ENCODE results near the gene SPSB2.
"Not testable (repeated sequence)": the region's sequence is repeated elsewhere in the genome, so short reads cannot be mapped to it uniquely, and the experiment has no call there.

SPSB2 gene

DNA sequence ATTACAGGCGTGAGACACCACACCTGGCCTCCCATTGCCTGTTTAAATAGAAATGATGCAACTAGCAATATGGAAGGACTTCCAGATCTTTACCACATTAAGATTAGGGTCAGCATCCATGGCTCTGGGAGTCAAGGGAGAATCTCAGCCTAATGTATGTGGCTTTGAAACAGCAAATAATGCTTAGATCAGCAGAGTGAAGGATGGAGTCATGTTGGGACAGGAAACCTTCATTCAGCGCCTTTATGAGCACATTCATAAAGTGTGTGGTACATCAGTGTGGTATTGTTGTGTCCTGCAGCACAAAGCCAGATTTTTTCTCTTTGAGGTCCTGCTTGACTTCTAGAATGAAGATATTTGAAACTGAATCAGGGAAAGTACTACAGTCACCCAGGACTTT, 15.3 kb upstream of the SPSB2 start:
- no peak for DNase-seq (ENCODE audit: low spot score)
- in situ Hi-C loops (cut with MboI; ENCODE audit: low pct_unique_long_range_greater_than_20kb, low sequenced_read_pairs, unreplicated experiment) = no loop called here
- TF ChIP-seq, protein P1, sequence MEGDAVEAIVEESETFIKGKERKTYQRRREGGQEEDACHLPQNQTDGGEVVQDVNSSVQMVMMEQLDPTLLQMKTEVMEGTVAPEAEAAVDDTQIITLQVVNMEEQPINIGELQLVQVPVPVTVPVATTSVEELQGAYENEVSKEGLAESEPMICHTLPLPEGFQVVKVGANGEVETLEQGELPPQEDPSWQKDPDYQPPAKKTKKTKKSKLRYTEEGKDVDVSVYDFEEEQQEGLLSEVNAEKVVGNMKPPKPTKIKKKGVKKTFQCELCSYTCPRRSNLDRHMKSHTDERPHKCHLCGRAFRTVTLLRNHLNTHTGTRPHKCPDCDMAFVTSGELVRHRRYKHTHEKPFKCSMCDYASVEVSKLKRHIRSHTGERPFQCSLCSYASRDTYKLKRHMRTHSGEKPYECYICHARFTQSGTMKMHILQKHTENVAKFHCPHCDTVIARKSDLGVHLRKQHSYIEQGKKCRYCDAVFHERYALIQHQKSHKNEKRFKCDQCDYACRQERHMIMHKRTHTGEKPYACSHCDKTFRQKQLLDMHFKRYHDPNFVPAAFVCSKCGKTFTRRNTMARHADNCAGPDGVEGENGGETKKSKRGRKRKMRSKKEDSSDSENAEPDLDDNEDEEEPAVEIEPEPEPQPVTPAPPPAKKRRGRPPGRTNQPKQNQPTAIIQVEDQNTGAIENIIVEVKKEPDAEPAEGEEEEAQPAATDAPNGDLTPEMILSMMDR (IDR thresholded peaks at IDR 0.05; ENCODE audit: extremely low read depth, insufficient read depth, missing control alignments) = no peak

DNA sequence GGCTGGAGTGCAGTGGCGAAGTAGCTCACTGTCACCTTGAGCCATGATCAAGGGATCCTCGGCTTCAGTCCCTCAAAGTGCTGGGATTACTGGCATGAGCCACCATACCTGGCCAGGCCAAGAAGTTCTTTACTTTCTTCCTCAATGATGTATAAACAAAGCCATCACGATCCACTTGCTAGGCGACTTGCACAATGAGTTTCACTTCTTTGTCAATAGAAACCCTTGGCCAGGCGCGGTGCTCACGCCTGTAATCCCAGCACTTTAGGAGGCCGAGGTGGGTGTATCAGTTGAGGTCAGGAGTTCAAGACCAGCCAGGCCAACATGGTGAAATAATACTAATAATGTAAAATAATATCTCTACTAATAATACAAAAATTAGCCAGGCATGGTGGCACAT, 14.4 kb upstream of the SPSB2 start:
- DNase-seq (ENCODE audit: low spot score) = no peak
- in situ Hi-C loops (cut with MboI; ENCODE audit: low pct_unique_long_range_greater_than_20kb, low sequenced_read_pairs, unreplicated experiment) = no loop called here
- TF ChIP-seq, protein P1 (IDR thresholded peaks at IDR 0.05; ENCODE audit: extremely low read depth, insufficient read depth, missing control alignments) = no peak

DNA sequence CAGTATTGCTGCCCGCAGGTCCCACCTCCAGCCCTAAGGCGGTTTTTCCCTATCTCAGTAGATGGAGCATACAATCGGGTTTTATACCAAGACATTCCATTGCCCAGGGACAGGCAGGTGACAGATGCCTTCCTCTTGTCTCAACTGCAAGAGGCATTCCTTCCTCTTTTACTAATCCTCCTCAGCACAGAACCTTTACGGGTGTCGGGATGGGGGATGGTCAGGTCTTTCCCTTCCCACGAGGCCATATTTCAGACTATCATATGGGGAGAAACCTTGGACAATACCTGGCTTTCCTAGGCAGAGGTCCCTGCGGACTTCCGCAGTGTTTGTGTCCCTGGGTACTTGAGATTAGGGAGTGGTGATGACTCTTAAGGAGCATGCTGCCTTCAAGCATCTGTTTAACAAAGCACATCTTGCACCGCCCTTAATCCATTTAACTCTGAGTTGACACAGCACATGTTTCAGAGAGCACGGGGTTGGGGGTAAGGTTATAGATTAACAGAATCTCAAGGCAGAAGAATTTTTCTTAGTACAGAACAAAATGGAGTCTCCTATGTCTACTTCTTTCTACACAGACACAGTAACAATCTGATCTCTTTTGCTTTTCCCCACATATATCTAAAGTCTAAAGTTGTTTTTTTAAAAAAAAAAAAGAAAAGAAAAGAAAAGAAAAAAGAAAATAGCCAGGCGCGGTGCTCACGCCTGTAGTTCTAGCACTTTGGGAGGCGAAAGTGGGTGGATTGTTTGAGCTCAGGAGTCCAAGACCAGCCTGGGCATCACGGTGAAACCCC, 13.3 kb upstream of the SPSB2 start:
- in situ Hi-C loops (cut with MboI; ENCODE audit: low pct_unique_long_range_greater_than_20kb, low sequenced_read_pairs, unreplicated experiment); DNase-seq (ENCODE audit: low spot score): not testable (repeated sequence)

DNA sequence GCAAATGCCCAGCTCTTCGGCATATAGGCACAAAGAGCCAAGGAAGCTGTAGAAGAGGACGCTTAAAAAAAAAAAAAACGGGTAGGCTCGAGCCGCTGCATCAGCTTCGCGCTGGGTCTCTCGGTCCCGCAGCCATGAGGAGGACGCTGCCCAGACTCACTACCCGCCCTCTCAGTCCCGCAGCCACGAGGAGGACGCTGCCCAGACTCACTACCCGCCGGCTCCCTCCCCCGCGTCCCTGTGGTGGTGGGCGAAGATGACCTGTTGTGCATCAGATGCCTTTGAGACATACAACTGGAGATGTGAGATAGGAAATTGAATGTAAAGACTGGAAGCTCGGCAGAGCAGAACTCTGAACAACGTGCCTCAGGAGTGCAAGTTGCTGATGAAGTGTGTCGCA, 11.4 kb upstream of the SPSB2 start:
- TF ChIP-seq, protein P1 (IDR thresholded peaks at IDR 0.05; ENCODE audit: extremely low read depth, insufficient read depth, missing control alignments) = no peak
- in situ Hi-C loops (cut with MboI; ENCODE audit: low pct_unique_long_range_greater_than_20kb, low sequenced_read_pairs, unreplicated experiment) = no loop called here
- no peak for DNase-seq (ENCODE audit: low spot score)

DNA sequence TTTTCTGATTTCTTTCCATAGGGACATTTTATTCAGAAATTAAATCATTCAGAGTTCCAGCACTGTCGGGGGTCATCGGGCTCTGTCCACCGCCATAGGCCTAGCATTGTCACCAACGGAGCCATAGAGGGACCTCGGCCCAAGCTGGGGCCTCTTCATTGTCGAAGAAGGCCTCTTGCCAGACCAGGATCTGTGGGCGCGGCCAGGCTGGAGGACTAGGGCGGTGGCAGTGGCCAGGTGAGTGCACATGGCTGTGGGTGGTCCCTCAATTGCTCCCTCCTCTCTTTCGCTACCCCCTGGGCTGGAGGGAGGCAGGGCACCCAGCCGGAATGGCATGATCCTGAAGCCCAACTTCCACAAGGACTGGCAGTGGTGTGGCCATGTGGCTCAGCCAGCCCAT, 10.6 kb upstream of the SPSB2 start:
- in situ Hi-C loops (cut with MboI; ENCODE audit: low pct_unique_long_range_greater_than_20kb, low sequenced_read_pairs, unreplicated experiment) = no loop called here
- TF ChIP-seq, protein P1 (IDR thresholded peaks at IDR 0.05; ENCODE audit: extremely low read depth, insufficient read depth, missing control alignments) = no peak
- no peak for DNase-seq (ENCODE audit: low spot score)

DNA sequence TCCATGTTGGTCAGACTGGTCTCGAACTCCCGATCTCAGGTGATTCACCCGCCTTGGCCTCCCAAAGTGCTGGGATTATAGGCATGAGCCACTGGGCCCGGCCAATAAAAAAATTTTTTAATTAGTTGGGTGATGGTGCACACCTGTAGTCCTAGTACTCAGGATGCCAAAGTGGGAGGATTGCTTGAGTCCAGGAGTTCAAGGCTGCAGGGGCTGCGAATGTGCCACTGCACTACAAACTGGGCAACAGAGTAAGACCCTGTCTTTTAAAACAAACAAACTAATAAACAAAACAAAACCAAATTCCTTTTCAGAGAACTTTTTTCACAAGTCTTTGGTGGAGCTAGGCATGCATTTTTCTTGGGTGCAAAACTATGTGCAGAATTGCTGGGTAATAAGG, 10.1 kb upstream of the SPSB2 start:
- DNase-seq (ENCODE audit: low spot score) = no peak
- in situ Hi-C loops (cut with MboI; ENCODE audit: low pct_unique_long_range_greater_than_20kb, low sequenced_read_pairs, unreplicated experiment) = no loop called here
- TF ChIP-seq, protein P1 (IDR thresholded peaks at IDR 0.05; ENCODE audit: extremely low read depth, insufficient read depth, missing control alignments) = no peak

DNA sequence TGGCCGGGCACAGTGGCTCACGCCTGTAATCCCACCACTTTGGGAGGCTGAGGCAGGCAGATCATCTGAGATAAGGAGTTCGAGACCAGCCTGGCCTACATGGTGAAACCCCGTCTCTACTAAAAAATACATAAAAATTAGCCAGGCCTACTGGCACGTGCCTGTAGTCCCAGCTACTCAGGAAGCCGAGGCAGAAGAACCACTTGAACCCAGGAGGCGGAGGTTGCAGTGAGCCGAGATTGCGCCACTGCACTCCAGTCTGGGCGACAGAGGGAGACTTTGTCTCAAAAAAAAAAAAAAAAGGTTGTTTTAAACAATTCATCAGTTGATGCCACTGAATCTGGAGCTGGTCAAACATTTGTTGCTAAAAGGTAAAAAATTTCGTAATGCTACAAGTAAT, 6.7 kb upstream of the SPSB2 start:
- in situ Hi-C loops (cut with MboI; ENCODE audit: low pct_unique_long_range_greater_than_20kb, low sequenced_read_pairs, unreplicated experiment); DNase-seq (ENCODE audit: low spot score): not testable (repeated sequence)

DNA sequence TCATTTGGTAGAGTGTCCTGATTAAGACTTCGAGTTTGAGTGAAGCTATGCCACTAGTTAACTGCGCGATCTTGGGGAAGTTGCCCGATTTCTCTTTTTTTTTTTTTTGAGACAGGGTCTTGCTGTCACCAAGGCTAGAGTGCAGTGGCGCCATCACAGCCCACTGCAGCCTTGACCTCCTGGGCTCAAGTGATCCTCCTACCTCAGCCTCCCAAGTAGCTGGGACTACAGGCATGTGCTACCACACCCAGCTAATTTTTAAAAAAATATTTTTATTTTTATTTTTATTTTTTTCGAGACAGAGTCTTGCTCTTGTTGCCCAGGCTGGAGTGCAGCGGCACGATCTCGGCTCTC, 889 bp upstream of the SPSB2 start:
- DNase-seq (ENCODE audit: low spot score); in situ Hi-C loops (cut with MboI; ENCODE audit: low pct_unique_long_range_greater_than_20kb, low sequenced_read_pairs, unreplicated experiment): not testable (repeated sequence)
